ENCODE data around the gene MARCHF9.

Gene MARCHF9

GRCh38 chr12:57727758-57728395, 27.0 kb upstream of the MARCHF9 start:
- no peak overlapping the region for H3K4me3 ChIP-seq (replicated peaks; ENCODE audit: low read depth, low read length)
- DNase-seq (ENCODE audit: extremely low read depth, insufficient read length) = no peak
- no peak for TF ChIP-seq CTCF (IDR thresholded peaks at IDR 0.05; ENCODE audit: insufficient read depth, low read length, poor library complexity, severe bottlenecking)
- H3K36me3 ChIP-seq (ENCODE audit: control insufficient read depth, insufficient read depth, low read length) = peaks cover 30% of the 10 kb centered on the region
- H3K27me3 ChIP-seq (replicated peaks; ENCODE audit: control insufficient read depth, insufficient read depth, low read length) = no peaks in the 10 kb centered on the region

GRCh38 chr12:57729321-57729844, 25.5 kb upstream of the MARCHF9 start:
- H3K4me3 ChIP-seq (replicated peaks; ENCODE audit: low read depth, low read length) = no peak overlapping the region
- H3K27me3 ChIP-seq (replicated peaks; ENCODE audit: control insufficient read depth, insufficient read depth, low read length) = no peaks in the 10 kb centered on the region
- TF ChIP-seq CTCF (IDR thresholded peaks at IDR 0.05; ENCODE audit: insufficient read depth, low read length, poor library complexity, severe bottlenecking) = no peak
- no peak for DNase-seq (ENCODE audit: extremely low read depth, insufficient read length)
- H3K36me3 ChIP-seq (ENCODE audit: control insufficient read depth, insufficient read depth, low read length) = peaks cover 38% of the 10 kb centered on the region

- H3K4me3 ChIP-seq (replicated peaks; ENCODE audit: low read depth, low read length) = no peak overlapping the region
- no peaks in the 10 kb centered on the region for H3K27me3 ChIP-seq (replicated peaks; ENCODE audit: control insufficient read depth, insufficient read depth, low read length)
- no peak for TF ChIP-seq CTCF (IDR thresholded peaks at IDR 0.05; ENCODE audit: insufficient read depth, low read length, poor library complexity, severe bottlenecking)
- DNase-seq (ENCODE audit: extremely low read depth, insufficient read length) = no peak
- peaks cover 38% of the 10 kb centered on the region for H3K36me3 ChIP-seq (ENCODE audit: control insufficient read depth, insufficient read depth, low read length)
Measured at GRCh38 chr12:57730336-57731067, 24.4 kb upstream of the MARCHF9 start.

GRCh38 chr12:57731411-57732080, 23.4 kb upstream of the MARCHF9 start:
- DNase-seq (ENCODE audit: extremely low read depth, insufficient read length) = no peak
- Histone ChIP-seq H3K27me3 (replicated peaks; ENCODE audit: control insufficient read depth, insufficient read depth, low read length) (no peaks in the 10 kb centered on the region), H3K4me3 (replicated peaks; ENCODE audit: low read depth, low read length) (no peak overlapping the region), H3K36me3 (ENCODE audit: control insufficient read depth, insufficient read depth, low read length) (peaks cover 34% of the 10 kb centered on the region)
- no peak for TF ChIP-seq CTCF (IDR thresholded peaks at IDR 0.05; ENCODE audit: insufficient read depth, low read length, poor library complexity, severe bottlenecking)

GRCh38 chr12:57732270-57732669, 22.6 kb upstream of the MARCHF9 start:
- Histone ChIP-seq H3K27me3 (replicated peaks; ENCODE audit: control insufficient read depth, insufficient read depth, low read length) (no peaks in the 10 kb centered on the region), H3K4me3 (replicated peaks; ENCODE audit: low read depth, low read length) (no peak overlapping the region), H3K36me3 (ENCODE audit: control insufficient read depth, insufficient read depth, low read length) (peaks cover 30% of the 10 kb centered on the region)
- no peak for DNase-seq (ENCODE audit: extremely low read depth, insufficient read length)
- no peak for TF ChIP-seq CTCF (IDR thresholded peaks at IDR 0.05; ENCODE audit: insufficient read depth, low read length, poor library complexity, severe bottlenecking)

Data from GM06990 (cell line).